DND-41 (cell line): ENCODE measurements around the gene USP32.

Experiments used
- EZH2 ChIP-seq: IDR thresholded peaks from 3 replicates; pipeline ENCODE4 v1.6.1; 2012; ENCODE audit warnings: borderline replicate concordance, low read depth, mild to moderate bottlenecking, moderate library complexity, low read length, inconsistent platforms; ENCODE audit not compliant: severe bottlenecking
- TF ChIP-seq, protein P1 (sequence below): IDR thresholded peaks from 2 replicates; pipeline ENCODE4 v1.5.1; 2012; ENCODE audit warnings: borderline replicate concordance, low read length, moderate library complexity, mild to moderate bottlenecking; ENCODE audit not compliant: poor library complexity, severe bottlenecking; ENCODE audit errors: extremely low read depth

DNA sequence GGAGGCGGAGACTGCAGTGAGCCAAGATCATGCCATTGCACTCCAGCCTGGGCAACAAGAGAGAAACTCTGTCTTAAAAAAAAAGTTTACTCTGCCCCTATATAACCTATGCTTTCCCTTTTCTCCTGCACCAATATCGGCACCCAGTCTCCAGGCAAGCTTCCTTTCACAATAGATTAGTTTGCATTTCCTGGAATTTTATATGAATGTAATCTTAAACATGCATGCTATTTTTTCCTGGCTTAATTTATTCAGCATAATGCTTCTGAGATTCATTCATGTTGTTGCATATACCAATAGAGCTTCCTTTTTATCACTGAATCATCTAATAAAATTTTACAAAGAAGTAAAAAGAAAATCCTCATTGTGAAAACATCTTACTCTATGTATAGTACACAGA is 59.4 kb downstream of the USP32 start:
- TF ChIP-seq EZH2 = no peak
- TF ChIP-seq, protein P1, sequence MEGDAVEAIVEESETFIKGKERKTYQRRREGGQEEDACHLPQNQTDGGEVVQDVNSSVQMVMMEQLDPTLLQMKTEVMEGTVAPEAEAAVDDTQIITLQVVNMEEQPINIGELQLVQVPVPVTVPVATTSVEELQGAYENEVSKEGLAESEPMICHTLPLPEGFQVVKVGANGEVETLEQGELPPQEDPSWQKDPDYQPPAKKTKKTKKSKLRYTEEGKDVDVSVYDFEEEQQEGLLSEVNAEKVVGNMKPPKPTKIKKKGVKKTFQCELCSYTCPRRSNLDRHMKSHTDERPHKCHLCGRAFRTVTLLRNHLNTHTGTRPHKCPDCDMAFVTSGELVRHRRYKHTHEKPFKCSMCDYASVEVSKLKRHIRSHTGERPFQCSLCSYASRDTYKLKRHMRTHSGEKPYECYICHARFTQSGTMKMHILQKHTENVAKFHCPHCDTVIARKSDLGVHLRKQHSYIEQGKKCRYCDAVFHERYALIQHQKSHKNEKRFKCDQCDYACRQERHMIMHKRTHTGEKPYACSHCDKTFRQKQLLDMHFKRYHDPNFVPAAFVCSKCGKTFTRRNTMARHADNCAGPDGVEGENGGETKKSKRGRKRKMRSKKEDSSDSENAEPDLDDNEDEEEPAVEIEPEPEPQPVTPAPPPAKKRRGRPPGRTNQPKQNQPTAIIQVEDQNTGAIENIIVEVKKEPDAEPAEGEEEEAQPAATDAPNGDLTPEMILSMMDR = no peak
